Stimulated activated CD4-positive, alpha-beta T cell treated with anti-CD3 and anti-CD28 coated beads, Interleukin-15, amount 100 ng/mL, for 24 hours (primary cell): ENCODE measurements around the gene KDM4B.

Source experiments
- DNase-seq: peaks from one replicate; pipeline ENCODE4 v3.0.0-alpha.2; 2020

The KDM4B gene

DNA sequence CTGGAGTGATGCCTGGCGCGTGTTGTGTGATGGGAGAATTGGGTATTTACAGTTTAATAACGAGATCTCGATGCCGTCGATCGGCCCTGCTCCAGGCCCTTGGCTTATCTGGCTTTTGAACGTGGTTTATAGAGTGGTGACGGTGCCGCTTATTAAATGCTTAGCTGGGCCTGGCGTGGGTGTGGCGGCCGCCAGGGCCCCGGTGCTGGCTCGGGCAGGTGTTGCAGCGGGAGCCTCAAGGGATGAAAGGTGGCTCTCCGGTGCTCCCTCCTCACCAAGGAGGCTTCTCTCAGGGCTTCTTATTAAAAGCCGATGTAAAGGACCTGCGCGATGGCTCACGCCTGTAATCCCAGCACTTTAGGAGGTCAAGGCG is 173.8 kb downstream of the KDM4B start:
- no peak for DNase-seq

DNA sequence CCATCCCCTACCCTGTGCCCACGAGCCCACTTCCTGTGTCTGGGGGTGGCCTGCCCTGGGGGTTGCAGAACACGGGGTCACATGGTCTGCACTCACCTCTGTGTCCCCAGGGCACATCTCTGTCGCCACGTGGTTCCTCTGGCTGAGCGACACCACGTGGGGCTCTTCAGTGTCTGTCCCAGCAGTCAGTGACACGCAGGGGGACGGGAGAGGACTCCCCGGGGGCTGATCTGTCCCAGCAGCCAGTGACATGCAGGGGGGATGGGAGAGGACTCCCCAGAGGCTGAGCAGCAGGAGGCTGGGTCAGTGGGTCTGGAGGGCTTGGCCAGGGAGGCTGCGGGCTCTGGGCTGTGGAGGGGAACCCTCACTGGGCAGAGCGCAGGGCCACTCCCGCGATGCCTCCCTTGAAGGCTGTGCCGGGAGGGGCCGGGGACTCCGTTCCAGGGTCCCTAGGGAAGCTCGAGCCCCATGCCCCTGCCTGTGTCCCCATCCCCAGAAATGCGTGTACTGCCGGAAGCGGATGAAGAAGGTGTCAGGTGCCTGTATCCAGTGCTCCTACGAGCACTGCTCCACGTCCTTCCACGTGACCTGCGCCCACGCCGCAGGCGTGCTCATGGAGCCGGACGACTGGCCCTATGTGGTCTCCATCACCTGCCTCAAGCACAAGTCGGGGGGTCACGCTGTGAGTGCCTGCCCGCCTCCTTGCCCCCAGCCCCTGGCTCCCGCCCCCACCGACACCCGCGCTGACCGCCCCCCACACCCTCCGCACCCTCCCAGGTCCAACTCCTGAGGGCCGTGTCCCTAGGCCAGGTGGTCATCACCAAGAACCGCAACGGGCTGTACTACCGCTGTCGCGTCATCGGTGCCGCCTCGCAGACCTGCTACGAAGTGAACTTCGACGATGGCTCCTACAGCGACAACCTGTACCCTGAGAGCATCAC is 174.8 kb downstream of the KDM4B start:
- no peak for DNase-seq

DNA sequence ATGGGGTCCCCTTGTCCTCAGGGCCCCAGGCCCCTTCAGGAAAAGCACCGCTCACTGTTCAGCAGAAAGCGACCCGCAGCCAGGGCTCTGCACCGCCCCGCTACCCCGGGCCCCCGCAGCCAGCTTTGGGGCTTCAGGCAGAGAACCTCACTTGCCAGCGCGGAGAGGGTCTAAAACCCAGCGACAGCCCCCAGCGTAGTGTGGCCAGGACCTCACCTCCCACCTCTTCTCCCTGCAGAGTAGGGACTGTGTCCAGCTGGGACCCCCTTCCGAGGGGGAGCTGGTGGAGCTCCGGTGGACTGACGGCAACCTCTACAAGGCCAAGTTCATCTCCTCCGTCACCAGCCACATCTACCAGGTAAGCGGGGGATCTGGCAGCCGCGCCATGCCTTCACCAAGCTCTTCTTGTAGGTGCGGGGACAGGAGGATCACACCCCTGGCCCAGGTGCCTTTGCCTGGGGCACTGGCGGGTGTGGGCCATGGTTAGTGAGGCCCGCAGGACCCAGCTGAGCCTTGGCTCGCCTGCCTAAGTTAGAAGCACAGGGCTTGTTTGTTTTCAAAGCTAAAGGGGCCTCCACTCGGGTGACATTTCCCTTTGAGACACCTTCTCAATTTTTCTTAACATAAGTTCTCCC is 175.7 kb downstream of the KDM4B start:
- peak; percentile 0 for DNase-seq

DNA sequence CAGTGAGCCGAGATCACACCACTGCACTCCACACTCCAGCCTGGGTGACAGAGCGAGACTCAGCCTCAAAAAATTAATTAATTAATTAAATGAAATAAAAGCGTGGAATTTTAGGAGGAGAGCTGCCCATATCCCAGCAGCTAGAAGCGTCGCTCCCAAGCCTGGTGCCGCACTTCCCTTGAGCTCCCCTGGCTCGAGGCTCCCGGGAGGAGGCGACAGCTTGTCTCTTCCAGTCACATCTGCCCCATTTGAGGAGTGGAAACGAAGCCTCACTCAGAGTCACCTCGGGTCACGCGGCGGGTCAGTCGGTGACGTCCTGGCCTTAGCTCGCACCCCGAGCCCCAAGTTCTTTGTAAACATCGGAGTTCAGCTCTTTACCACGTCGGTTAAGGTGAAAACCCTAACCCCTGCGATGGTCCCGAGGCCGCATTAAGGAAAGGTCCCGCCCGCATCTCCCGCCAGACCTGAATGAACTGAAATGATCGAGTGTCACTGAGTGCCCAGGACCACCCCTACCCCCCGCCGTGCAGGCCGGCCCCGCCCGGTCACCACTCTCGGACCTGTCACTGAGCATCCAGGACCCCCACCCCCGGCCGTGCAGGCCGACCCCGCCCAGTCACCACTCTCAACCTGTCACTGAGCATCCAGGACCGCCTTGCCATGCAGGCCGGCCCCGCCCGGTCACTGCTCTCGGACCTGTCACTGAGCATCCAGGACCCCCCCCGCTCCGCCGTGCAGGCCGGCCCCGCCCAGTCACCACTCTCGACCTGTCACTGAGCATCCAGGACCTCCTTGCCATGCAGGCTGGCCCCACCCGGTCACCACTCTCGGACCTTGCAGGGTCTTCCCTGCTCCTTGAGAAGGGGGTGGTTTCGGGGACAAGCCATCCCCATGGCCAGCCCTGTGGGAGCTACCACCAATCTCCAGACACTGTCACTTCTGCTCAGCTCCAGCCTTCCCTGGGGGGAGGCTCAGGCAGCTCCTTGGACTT is 176.9 kb downstream of the KDM4B start:
- DNase-seq = peak; percentile 0

DNA sequence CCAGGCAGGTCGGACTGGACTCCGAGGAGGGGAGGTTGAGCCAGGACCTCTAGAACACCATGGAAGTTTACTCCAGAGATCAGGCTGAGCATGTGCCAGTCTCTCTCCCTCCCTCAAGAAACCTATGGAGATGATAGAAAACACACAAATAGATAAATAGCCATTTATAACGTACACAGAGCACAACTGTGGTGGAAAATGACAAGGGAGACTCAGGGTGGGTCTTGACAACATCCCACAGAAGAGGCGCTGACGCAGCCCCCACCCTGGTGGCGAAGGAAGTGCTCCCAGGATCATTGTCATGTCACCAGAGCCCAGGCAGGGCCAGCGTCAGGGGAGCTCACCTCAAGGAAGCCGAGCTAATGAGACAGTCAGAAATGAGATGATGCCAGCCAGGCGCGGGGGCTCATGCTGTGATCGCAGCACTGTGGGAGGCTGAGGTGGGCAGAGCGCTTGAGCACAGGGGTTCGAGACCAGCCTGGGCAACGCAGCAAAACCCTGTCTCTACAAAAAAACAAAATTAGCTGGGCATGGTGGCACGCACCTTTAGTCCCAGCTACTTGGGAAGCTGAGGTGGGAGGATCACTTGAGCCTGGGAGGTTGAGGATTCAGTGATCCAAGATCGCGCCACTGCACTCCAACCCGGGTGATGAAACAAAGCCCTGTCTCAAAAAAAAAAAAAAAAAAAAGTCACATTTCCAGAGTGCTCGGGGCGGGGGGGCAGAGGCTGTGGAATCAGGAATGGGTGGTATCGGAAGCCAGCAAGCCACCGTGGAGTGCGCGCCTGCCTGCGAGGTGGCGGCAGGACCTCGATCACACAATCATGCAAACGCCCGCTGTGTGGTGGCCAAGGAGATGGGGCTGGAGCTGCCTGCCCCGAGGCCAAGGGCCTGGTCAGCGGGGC is 178.4 kb downstream of the KDM4B start:
- DNase-seq = no peak

DNA sequence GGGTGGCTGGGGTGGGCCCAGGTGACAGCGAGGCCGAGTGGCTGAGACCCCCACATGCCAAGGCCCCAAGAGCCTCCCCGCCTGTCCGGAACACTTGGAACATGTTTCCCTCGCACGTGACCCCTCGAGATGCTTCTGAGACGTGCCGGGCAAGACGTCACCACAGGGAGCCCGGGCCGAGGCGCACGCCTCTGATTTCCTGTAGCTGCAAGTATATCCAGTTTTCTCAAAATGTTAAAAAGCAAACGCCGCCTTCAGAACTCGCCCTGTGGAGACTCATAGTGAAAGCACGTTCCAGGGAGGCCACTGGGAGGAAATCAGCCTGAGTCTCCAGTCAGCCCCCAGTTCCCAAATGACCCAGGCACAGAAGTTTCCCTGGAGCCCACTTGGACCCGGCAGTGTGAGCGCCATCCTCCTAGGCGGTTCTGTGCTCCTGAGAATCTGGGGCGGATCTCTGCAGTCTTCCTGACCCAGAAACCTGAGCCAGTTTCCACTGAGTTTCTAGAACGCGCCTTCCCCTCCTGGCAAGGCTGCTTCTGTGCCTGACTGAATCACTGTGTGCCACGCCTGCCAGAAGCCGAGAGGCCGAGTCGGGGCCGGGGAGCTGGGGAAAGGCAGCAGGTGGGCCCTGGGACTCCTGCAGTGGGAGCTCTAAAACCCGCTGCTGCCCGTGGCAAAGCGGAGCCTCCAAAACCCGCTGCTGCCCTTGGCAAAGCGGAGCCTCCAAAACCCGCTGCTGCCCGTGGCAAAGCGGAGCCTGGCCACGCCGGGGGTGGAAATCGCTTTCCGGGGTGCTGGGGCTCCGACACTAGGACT is 179.3 kb downstream of the KDM4B start:
- DNase-seq = no peak

DNA sequence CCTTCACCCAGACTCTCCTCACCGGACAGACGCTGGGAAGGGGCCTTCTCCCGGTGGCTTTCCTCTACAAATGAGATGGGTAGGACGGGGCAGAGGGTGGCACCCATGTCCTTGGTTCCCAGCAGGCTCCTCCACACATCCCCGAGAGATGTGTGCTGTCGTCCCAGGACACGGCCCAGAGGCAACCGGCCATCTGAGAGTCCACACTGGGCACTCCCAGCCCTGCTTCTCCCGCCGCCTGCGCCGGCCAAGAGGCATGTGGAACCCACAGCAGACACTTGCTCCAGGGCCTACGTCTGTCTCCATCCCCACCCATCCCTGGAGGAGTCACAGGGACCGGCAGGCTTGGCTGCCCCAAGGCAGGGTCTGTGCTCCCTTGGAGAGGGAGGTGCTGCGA is 179.9 kb downstream of the KDM4B start:
- DNase-seq = no peak

DNA sequence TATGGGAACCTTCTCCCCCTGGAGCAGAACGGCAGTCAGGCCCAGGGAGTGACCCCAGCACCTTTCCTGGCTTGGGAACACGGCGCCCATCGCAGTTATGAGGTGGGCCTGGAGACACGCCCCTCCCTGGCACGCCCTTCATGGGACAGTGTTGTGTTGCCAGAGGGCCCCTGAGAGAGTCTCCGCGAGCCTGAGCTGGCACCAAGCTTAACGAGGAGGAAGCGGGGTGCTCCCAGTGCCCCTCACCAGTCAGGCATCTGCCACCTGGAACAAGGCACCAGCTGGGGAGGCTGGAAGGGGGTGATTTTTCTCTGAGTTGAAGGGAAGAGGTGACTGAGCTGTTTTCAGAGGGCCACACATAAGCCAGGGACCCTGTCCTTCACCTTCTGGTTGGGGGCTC is 180.6 kb downstream of the KDM4B start:
- no peak for DNase-seq

DNA sequence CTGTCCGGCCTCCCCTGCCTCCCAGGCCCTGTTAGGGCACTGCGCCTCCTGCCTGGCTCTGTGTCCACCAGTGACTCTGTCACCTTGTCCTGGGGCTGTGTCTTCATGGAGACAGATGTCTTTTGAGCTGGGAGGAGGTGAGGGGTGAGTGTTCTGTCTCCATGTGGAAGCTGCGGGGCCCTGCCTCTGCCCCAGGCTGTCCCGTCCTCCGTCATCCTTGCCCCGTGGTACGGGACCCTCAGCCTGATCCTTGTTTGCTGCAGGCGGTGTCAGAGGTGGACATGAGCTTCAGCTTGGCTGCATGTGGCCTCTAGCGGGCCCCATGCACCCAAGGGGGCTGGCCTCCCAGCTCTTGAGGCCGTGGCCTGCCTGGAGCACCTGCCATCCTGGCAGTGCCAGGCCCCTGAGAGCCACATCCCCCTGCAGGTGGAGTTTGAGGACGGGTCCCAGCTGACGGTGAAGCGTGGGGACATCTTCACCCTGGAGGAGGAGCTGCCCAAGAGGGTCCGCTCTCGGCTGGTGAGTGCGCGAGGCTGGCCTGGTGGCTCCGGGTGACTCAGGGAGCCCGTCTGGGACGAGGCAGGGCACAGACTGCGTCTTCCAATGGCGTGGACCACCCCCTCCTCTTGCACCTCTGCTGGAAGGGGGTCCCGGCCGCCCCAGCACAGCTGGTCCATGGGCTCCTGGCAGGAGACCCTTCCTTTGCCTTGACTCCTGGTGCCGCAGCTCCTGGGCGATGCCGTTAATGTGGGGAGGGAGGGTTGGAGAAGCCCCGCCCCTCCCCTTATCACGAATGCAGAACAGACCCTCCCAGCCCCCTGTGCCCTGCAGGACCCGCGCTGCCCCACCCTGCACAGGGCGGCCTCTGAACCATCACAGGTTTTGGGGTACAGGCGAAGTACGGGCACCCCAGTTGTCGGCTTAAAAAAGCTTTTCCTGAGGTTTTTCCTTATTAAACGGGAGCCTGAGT is 181.3 kb downstream of the KDM4B start:
- DNase-seq = no peak

DNA sequence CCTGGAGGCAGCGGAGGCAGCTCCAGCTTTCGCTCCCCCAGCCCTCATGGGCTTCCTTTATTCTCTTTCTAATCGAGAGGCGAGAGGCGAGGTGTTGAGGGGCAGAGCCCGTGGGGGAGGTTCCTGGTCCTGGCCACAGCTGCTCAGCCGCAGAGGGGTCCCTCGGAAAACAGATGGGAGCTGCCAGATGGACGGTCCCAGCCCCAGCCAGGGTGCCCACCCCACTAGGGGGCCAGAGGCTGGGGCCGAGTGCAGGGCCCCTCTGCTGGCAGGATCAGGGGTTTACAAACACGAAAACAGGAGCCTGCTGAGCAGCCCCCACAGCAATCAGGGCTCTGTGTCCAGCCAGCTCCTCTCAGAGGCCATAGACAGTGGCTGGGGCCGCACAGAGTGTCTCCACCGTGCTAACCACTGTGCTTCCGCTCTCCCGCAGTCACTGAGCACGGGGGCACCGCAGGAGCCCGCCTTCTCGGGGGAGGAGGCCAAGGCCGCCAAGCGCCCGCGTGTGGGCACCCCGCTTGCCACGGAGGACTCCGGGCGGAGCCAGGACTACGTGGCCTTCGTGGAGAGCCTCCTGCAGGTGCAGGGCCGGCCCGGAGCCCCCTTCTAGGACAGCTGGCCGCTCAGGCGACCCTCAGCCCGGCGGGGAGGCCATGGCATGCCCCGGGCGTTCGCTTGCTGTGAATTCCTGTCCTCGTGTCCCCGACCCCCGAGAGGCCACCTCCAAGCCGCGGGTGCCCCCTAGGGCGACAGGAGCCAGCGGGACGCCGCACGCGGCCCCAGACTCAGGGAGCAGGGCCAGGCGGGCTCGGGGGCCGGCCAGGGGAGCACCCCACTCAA is 182.2 kb downstream of the KDM4B start:
- DNase-seq = no peak

DNA sequence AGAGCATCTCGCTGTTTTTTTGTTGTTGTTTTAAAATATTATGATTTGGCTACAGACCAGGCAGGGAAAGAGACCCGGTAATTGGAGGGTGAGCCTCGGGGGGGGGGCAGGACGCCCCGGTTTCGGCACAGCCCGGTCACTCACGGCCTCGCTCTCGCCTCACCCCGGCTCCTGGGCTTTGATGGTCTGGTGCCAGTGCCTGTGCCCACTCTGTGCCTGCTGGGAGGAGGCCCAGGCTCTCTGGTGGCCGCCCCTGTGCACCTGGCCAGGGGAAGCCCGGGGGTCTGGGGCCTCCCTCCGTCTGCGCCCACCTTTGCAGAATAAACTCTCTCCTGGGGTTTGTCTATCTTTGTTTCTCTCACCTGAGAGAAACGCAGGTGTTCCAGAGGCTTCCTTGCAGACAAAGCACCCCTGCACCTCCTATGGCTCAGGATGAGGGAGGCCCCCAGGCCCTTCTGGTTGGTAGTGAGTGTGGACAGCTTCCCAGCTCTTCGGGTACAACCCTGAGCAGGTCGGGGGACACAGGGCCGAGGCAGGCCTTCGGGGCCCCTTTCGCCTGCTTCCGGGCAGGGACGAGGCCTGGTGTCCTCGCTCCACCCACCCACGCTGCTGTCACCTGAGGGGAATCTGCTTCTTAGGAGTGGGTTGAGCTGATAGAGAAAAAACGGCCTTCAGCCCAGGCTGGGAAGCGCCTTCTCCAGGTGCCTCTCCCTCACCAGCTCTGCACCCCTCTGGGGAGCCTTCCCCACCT is 183.3 kb downstream of the KDM4B start:
- no peak for DNase-seq

DNA sequence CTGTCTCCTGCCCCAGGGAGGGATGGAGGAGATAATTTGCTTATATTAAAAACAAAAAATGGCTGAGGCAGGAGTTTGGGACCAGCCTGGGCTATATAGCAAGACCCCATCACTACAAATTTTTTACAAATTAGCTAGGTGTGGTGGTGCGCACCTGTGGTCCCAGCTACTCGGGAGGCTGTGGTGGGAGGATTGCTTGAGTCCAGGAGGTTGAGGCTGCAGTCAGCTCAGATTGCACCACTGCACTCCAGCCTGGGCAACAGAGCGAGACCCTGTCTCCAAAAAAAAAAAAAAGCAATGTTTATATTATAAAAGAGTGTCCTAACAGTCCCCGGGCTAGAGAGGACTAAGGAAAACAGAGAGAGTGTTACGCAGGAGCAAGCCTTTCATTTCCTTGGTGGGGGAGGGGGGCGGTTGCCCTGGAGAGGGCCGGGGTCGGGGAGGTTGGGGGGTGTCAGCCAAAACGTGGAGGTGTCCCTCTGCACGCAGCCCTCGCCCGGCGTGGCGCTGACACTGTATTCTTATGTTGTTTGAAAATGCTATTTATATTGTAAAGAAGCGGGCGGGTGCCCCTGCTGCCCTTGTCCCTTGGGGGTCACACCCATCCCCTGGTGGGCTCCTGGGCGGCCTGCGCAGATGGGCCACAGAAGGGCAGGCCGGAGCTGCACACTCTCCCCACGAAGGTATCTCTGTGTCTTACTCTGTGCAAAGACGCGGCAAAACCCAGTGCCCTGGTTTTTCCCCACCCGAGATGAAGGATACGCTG is 184.0 kb downstream of the KDM4B start:
- no peak for DNase-seq

DNA sequence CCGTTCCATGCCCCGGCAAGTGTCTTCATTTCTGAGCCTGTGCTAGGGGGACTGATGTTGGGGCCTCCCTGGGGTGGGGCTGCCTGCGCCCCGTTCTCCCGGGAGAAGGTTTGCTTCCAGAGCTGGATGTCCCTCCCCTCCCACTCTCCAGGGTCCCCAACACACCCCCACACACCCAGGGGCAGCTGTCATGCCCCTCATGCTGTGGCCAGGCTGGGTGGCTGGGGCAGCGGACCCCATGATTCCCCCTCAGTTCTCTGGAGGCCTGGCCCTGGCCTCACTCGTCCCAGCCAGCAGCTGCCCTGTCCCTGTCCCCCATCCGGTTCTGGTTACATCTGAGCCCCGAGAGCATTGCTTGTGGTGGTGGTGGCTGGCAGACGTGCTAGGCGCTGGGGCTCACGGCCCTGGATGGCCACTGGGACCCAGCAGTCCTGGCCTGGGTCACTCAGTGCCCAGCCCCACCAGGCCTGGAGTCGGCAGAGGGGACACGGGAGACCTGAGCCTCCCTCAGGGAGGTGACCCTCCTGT is 184.8 kb downstream of the KDM4B start:
- no peak for DNase-seq

DNA sequence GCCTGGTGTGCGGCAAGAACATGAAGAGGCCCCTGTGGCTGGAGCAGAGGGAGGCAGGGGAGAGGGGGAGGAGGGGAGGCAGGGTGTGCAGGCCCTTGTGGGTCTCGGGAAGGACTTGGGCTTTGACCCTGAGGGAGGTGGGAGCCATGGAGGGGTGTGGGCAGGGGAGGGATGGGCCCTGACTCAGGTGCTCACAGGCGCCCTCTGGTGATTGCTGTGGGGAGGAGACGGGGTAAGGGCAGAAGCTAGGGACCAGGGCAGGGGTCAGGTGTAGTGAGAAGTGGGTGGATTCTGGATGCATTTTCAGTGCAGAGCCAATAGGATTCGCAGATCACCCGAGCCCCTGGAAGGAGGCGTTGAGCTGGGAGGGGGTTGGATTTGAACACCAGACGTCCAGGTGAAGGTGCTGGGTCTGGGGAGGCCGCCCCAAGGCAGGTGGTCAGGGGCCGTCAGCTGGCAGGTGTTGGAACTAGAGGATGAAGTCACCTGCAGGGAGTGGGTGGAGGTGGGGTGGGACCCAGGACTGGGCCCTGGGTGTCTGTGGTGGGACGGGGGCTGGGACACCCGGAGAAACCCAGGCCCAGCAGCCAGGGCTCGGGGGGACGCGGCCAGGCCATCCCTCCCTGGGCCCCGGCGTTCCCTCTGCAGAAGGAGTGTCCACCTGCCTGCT is 185.4 kb downstream of the KDM4B start:
- DNase-seq = peak; percentile 64

DNA sequence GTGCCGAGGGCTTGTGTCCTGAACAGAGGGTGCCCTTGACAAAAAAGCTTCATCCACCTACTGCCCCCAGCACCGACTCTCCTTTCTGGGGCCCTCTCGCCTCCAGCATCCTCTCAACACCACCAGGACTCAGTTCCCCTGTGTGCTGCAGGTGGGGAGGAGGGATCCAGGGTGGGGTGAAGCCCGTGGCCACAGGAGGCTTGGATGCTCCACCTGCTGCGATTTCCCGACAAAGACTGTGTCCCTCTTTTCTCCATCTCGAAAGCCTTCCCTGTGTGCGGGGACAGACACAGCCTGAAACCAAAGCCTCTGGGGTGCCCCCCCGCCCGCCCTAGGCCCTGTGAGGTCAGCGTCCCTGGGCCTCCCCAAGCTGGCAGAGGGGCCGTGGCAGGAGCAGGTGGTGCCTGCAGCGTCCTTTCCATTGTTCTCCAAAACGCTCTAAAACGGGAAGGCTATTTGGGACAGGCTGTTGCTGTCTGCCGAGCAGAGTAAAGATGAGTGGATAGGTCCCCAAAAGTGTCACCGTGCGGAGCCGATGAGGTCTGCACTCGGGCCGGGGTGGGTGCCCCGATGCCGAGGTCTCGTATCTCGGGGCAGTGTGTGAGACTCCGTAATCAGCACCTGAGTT is 186.0 kb downstream of the KDM4B start:
- no peak for DNase-seq

DNA sequence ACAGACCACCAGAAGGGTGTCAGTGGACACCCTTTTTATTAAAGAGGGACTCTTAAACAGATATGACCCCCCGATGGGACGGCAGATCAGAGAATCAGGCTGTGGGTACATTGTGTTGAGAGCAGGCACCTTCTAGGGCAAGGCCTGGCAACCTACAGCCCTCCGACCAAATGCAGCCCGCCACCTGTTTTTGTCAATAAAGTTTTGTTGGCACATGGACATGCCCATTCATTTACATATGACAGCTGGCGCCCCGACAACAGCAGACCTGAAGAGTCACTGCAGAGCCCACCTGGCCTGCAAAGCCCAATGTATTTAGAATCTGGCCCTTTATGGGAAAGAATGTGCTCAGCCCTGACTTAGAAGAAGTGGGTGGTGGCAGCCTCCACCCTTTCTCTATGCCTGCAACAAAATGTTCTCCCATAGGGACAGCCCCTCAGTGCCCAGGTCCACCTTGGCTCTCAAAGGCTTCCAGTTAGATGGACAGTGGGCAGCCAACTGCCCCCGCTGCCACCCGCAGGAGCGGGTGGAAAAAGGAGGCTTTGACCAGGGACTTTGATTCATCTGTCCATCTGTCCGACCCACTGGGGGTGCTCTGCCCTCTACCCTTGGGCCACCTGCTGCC is 186.8 kb downstream of the KDM4B start:
- no peak for DNase-seq
